GM12878 (cell line): ENCODE results near the gene BTBD19. TPM values are rescaled to one million over a fixed set of nuclear protein-coding genes. Genes with fewer than 3 reads are reported as not detected.
A peak's percentile ranks its signal among the peaks of the same experiment; 100 is the strongest.

Experiments
- ATF7 ChIP-seq: fragments of 450-650 bp; IDR thresholded peaks from 2 replicates; pipeline ENCODE4 v1.6.1; 2016; ENCODE audit warnings: low read depth, mild to moderate bottlenecking
- CBX5 ChIP-seq: sonication (generic); IDR thresholded peaks from 2 replicates; pipeline ENCODE4 v1.6.1; 2016; ENCODE audit warnings: low read depth, moderate library complexity, mild to moderate bottlenecking, inconsistent platforms
- CREB1 ChIP-seq: IDR thresholded peaks from 2 replicates; pipeline ENCODE4 v1.6.1; 2012; ENCODE audit warnings: low read depth, mild to moderate bottlenecking, inconsistent platforms
- FOXK2 ChIP-seq: fragments of 450-650 bp; IDR thresholded peaks from 2 replicates; pipeline ENCODE4 v1.6.1; 2017; ENCODE audit warnings: mild to moderate bottlenecking, moderate library complexity
- GATAD2B ChIP-seq: fragments of 450-650 bp; conservative IDR thresholded peaks from 2 replicates; pipeline ENCODE4 v1.6.1; 2017; ENCODE audit warnings: low read depth, mild to moderate bottlenecking, moderate library complexity
- HCFC1 ChIP-seq: fragments of 150-350 bp; IDR thresholded peaks from 2 replicates; pipeline ENCODE4 v1.6.1; 2014; ENCODE audit warnings: low read length
- IKZF1 ChIP-seq: fragments of 450-650 bp; conservative IDR thresholded peaks from 2 replicates; pipeline ENCODE4 v1.6.1; 2017; ENCODE audit warnings: antibody characterized with exemption, mild to moderate bottlenecking
- IKZF2 ChIP-seq, 2 experiments: fragments of 450-650 bp; IDR thresholded peaks; 2 replicates each; pipeline ENCODE4 v1.6.1; 2017; ENCODE audit warnings: mild to moderate bottlenecking in 2 of 2, moderate library complexity in 2 of 2
- LARP7 ChIP-seq: fragments of 450-650 bp; IDR thresholded peaks from 2 replicates; pipeline ENCODE4 v1.6.1; 2017; ENCODE audit warnings: mild to moderate bottlenecking
- POLR2AphosphoS2 ChIP-seq: IDR thresholded peaks from 2 replicates; pipeline ENCODE4 v1.6.1; 2011; ENCODE audit warnings: low read depth, mild to moderate bottlenecking, low read length, improper control_type of control experiment, moderate library complexity
- POU2F2 ChIP-seq: IDR thresholded peaks from 3 replicates; pipeline ENCODE4 v1.6.1; 2011; ENCODE audit warnings: low read depth, mild to moderate bottlenecking, low read length, borderline replicate concordance
- RAD21 ChIP-seq: IDR thresholded peaks from 2 replicates; pipeline ENCODE4 v1.6.1; 2011; ENCODE audit warnings: mild to moderate bottlenecking, low read depth, low read length, moderate library complexity; ENCODE audit not compliant: insufficient read depth
- SIX5 ChIP-seq: IDR thresholded peaks from 2 replicates; pipeline ENCODE4 v1.6.1; 2011; ENCODE audit warnings: mild to moderate bottlenecking, low read depth, low read length, moderate library complexity; ENCODE audit not compliant: severe bottlenecking
- TCF3 ChIP-seq: IDR thresholded peaks from 2 replicates; pipeline ENCODE4 v1.6.1; 2012; ENCODE audit warnings: low read depth, mild to moderate bottlenecking, low read length, borderline replicate concordance; ENCODE audit not compliant: insufficient read depth
- WRNIP1 ChIP-seq: IDR thresholded peaks from 2 replicates; pipeline ENCODE4 v1.6.1; 2011; ENCODE audit warnings: low read depth, low read length, improper control_type of control experiment, borderline replicate concordance
- ZNF207 ChIP-seq: fragments of 450-650 bp; IDR thresholded peaks from 2 replicates; pipeline ENCODE4 v1.6.1; 2014; ENCODE audit warnings: antibody characterized with exemption, mild to moderate bottlenecking, borderline replicate concordance
- ZNF217 ChIP-seq: fragments of 450-650 bp; IDR thresholded peaks from 2 replicates; pipeline ENCODE4 v1.6.1; 2017; ENCODE audit warnings: antibody characterized with exemption, mild to moderate bottlenecking
- polyA plus RNA-seq, 11 experiments: library from polyadenylated mRNA; depleted of rRNA in 4 of 11; unstranded in 6 of 11; stranded (reverse) in 5 of 11; fragments of >200 nt; fragmentation: Nextera tagmentation in 4 of 11; fragmentation: Illumina TruSeq in 1 of 11; extraction: Ambion mirVana in 4 of 11; extraction: Trizol in 1 of 11; gene quantifications; 1 replicate in 1 of 11; 2 replicates in 10 of 11; pipeline versions ENCODE4 v1.2.1 to v1.2.3, GENCODE V29; 2011 to 2016; ENCODE audit warnings: inconsistent platforms in 2 of 11, missing spikeins in 2 of 11, low read depth in 1 of 11
- total RNA-seq, 4 experiments: library from RNA; depleted of rRNA in 3 of 4; stranded (reverse); fragments of >200 nt in 3 of 4; fragmentation: Illumina TruSeq in 1 of 4; extraction: Trizol in 1 of 4; gene quantifications; 2 replicates each; pipeline versions ENCODE4 v1.2.1 to v1.2.3, GENCODE V29; 2013 to 2021
- TF ChIP-seq, protein P1 (sequence below): fragments of 150-350 bp; IDR thresholded peaks from 2 replicates; pipeline ENCODE4 v1.6.1; 2014; ENCODE audit warnings: mild to moderate bottlenecking, low read depth, low read length
- TF ChIP-seq, protein P2 (sequence below): fragments of 450-650 bp; IDR thresholded peaks from 2 replicates; pipeline ENCODE4 v1.6.1; 2017; ENCODE audit warnings: mild to moderate bottlenecking, low read depth, inconsistent platforms; ENCODE audit not compliant: poor library complexity, severe bottlenecking
- TF ChIP-seq, protein P3 (sequence below): IDR thresholded peaks from 2 replicates; pipeline ENCODE4 v1.6.1; 2012; ENCODE audit warnings: low read depth, low read length, improper control_type of control experiment
- TF ChIP-seq, protein P4 (sequence below): fragments of 450-650 bp; formaldehyde crosslinking; IDR thresholded peaks from 2 replicates; pipeline ENCODE4 v1.5.0; 2022; ENCODE audit warnings: mild to moderate bottlenecking, missing genetic modification characterization
- TF ChIP-seq, protein P5 (sequence below): fragments of 450-650 bp; IDR thresholded peaks from 2 replicates; pipeline ENCODE4 v1.6.1; 2016; ENCODE audit warnings: mild to moderate bottlenecking

Gene BTBD19
- total and polyA plus RNA-seq, 10 of the 15 experiments (the other 5 are each of a cell fraction or from before 2014, with no cell fraction given): 0.13 to 2.7 (median 0.42) TPM

DNA sequence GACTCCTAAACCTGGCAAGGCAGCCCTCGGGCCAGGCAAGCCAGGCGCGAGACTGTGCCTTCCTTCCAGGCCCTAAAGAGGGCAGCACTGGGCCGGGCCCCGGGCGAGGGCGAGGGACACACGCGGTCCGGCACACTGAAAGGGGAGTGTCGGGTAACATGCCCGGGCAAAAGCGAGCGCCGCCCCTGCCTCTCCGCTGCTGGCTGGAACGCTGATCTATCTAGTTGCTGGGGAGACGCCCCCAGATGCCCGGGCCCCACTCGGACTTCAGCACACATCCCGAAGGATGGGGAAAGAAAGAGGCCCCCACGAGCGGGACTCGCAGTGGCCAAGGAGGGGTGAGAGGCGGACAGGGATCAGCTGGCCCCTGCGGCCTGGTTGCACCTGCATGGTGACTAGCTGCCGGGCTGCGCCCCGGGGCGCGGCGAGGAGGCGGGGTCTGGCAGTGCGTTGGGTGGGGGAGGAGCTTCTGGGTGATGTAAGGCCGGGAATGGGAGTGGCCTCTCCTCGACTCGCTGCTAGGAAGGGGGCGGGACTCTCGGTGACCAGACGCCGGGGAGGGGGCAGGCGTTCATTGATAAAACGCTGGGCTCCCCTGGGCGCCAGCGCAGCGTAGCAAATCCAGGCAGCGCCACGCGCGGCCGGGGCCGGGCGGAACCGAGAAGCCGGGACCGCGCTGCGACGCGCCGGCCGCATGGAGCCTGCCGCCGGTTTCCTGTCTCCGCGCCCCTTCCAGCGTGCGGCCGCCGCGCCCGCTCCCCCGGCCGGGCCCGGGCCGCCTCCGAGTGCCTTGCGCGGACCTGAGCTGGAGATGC, 8.3 kb upstream of the BTBD19 start, which contains the start of gene PLK3 (continued):
- TF ChIP-seq GATAD2B: peak; percentile 69
- TF ChIP-seq CREB1: no peak
- TF ChIP-seq FOXK2: peak; percentile 44; the same call in 1 of the 2 replicates
- TF ChIP-seq, protein P1, sequence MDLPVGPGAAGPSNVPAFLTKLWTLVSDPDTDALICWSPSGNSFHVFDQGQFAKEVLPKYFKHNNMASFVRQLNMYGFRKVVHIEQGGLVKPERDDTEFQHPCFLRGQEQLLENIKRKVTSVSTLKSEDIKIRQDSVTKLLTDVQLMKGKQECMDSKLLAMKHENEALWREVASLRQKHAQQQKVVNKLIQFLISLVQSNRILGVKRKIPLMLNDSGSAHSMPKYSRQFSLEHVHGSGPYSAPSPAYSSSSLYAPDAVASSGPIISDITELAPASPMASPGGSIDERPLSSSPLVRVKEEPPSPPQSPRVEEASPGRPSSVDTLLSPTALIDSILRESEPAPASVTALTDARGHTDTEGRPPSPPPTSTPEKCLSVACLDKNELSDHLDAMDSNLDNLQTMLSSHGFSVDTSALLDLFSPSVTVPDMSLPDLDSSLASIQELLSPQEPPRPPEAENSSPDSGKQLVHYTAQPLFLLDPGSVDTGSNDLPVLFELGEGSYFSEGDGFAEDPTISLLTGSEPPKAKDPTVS: no peak
- TF ChIP-seq TCF3: peak; percentile 11; the same call in 1 of the 2 replicates
- peak; percentile 66 to 76; a peak in 3 of 4 replicates for TF ChIP-seq IKZF2 (IDR thresholded peaks at IDR 0.05)
- TF ChIP-seq ZNF217: 0 out of 2 replicates have a peak, but pooled peaks have one; percentile 43
- TF ChIP-seq, protein P2, sequence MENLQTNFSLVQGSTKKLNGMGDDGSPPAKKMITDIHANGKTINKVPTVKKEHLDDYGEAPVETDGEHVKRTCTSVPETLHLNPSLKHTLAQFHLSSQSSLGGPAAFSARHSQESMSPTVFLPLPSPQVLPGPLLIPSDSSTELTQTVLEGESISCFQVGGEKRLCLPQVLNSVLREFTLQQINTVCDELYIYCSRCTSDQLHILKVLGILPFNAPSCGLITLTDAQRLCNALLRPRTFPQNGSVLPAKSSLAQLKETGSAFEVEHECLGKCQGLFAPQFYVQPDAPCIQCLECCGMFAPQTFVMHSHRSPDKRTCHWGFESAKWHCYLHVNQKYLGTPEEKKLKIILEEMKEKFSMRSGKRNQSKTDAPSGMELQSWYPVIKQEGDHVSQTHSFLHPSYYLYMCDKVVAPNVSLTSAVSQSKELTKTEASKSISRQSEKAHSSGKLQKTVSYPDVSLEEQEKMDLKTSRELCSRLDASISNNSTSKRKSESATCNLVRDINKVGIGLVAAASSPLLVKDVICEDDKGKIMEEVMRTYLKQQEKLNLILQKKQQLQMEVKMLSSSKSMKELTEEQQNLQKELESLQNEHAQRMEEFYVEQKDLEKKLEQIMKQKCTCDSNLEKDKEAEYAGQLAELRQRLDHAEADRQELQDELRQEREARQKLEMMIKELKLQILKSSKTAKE: peak; percentile 98
- peak; percentile 79 for TF ChIP-seq ATF7
- peak; percentile 94; the same call in 1 of the 2 replicates for TF ChIP-seq LARP7
- no peak for TF ChIP-seq WRNIP1
- TF ChIP-seq POU2F2: peak; percentile 83; the same call in 2 of the 3 replicates
- peak; percentile 84 for TF ChIP-seq IKZF1
- TF ChIP-seq ZNF207: no peak; the same call in 1 of the 2 replicates
- TF ChIP-seq HCFC1: no peak; the same call in none of the 2 replicates
- TF ChIP-seq, protein P3, sequence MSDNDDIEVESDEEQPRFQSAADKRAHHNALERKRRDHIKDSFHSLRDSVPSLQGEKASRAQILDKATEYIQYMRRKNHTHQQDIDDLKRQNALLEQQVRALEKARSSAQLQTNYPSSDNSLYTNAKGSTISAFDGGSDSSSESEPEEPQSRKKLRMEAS: peak; percentile 88
- TF ChIP-seq CBX5: no peak
- TF ChIP-seq, protein P4, sequence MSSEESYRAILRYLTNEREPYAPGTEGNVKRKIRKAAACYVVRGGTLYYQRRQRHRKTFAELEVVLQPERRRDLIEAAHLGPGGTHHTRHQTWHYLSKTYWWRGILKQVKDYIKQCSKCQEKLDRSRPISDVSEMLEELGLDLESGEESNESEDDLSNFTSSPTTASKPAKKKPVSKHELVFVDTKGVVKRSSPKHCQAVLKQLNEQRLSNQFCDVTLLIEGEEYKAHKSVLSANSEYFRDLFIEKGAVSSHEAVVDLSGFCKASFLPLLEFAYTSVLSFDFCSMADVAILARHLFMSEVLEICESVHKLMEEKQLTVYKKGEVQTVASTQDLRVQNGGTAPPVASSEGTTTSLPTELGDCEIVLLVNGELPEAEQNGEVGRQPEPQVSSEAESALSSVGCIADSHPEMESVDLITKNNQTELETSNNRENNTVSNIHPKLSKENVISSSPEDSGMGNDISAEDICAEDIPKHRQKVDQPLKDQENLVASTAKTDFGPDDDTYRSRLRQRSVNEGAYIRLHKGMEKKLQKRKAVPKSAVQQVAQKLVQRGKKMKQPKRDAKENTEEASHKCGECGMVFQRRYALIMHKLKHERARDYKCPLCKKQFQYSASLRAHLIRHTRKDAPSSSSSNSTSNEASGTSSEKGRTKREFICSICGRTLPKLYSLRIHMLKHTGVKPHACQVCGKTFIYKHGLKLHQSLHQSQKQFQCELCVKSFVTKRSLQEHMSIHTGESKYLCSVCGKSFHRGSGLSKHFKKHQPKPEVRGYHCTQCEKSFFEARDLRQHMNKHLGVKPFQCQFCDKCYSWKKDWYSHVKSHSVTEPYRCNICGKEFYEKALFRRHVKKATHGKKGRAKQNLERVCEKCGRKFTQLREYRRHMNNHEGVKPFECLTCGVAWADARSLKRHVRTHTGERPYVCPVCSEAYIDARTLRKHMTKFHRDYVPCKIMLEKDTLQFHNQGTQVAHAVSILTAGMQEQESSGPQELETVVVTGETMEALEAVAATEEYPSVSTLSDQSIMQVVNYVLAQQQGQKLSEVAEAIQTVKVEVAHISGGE (CRISPR knock-in tag): peak; percentile 39; the same call in 1 of the 2 replicates
- peak; percentile 72; the same call in 1 of the 2 replicates for TF ChIP-seq POLR2AphosphoS2
- TF ChIP-seq SIX5: peak; percentile 14
- TF ChIP-seq, protein P5, sequence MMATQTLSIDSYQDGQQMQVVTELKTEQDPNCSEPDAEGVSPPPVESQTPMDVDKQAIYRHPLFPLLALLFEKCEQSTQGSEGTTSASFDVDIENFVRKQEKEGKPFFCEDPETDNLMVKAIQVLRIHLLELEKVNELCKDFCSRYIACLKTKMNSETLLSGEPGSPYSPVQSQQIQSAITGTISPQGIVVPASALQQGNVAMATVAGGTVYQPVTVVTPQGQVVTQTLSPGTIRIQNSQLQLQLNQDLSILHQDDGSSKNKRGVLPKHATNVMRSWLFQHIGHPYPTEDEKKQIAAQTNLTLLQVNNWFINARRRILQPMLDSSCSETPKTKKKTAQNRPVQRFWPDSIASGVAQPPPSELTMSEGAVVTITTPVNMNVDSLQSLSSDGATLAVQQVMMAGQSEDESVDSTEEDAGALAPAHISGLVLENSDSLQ: peak; percentile 91
- peak; percentile 86 for TF ChIP-seq RAD21
